GM19025 (cell line): Measurements from ENCODE around the gene PPP1CB.
"Not testable (repeated sequence)": the region's sequence is repeated elsewhere in the genome, so short reads cannot be mapped to it uniquely, and the experiment has no call there.

Experiments
- ATAC-seq: cut with Tn5 transposase; IDR thresholded peaks from one replicate; pipeline ENCODE4 v1.9.1; 2021; ENCODE audit warnings: mild to moderate bottlenecking, low read depth, moderate library complexity; ENCODE audit not compliant: unreplicated experiment

Gene PPP1CB

GRCh38 chr2:28742619-28743018 is 9.0 kb upstream of the PPP1CB start:
- ATAC-seq = not testable (repeated sequence)

DNA sequence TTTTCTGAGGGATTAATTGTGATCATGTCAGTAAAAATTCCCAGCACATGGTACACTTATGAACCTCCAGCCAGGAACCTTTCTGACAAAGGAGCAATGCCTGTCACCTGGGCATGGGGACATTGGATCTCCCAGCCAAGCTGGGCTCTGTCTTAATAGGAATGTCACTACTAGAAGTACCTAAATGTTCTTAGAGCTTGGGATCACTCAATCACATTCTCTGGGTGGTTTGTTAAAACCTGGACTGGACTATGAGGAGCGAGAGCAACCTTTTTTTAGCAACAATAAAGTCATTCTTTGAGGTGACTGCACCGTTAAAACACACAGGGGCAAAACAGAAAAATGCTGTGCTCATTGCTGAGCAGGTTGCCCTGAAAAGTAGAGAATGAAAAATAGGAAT is 6.4 kb upstream of the PPP1CB start:
- no peak for ATAC-seq

GRCh38 chr2:28745876-28746275 is 5.8 kb upstream of the PPP1CB start:
- no peak for ATAC-seq

GRCh38 chr2:28746429-28747111 is 5.1 kb upstream of the PPP1CB start:
- no peak for ATAC-seq

DNA sequence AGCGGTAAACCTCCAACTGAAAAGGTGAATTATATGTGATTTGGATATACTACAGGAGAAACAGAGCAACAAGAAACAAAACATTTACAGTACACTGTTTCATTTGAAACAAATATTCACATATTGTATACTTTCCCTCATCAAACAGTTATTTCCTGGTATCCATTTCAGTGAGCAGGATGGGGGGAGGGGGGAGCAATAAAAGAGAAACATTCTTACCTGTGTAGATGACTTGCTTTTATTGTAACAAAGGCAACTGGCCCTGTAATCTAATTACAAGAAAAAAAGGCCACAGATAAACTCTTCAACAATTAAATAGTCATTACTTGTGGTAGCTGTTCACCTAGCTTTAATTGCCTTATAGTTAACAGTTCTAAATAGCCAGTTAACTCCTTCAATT is 3.9 kb upstream of the PPP1CB start:
- no peak for ATAC-seq

- no peak for ATAC-seq
Observed at GRCh38 chr2:28748176-28748575, 3.5 kb upstream of the PPP1CB start.

GRCh38 chr2:28748941-28749340 is 2.7 kb upstream of the PPP1CB start:
- no peak for ATAC-seq

- ATAC-seq = no peak
Observed at GRCh38 chr2:28749526-28749925, 2.1 kb upstream of the PPP1CB start.

DNA sequence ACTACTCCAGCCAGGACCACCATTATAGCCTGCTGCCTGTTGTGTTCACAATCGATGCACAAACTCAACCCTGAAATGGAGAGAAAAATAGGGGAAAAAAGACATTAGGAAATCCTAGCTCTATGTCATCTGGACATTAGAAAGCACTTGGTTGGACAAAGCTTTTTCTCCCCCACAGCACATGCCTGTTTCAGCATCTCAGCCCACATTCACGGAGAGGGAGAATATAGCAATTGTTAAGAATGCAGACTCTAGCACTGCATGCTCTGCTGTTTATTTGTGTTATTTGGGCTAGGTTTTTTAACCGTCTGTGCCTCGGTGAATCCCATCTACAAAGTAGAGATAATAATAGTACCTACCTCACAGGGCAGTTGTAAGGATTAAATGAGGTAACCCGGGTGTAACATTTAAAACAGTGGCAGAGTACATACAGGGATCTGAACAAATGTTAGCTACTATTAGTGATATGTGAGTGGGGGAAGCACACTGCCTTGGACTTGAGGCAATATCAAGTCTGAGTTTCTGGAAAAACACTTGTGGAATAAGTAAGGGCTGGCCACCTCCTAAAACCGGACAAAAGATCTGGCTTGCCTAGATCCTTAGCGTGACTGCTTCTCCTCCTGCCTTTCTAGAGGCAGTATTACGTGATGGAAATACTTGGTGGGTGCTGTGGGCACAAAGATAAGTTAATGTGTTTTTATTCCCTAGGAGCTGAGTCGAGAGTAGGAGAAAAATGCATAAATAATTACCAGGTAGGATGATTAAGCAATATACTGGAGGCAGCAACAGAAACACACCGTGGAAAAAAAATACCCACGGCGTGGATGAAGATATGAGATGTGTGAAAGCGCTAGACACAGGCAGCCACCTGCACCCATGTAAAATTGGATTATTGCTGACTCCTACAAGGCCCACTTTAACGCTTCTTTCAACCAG is 1.0 kb upstream of the PPP1CB start:
- no peak for ATAC-seq

DNA sequence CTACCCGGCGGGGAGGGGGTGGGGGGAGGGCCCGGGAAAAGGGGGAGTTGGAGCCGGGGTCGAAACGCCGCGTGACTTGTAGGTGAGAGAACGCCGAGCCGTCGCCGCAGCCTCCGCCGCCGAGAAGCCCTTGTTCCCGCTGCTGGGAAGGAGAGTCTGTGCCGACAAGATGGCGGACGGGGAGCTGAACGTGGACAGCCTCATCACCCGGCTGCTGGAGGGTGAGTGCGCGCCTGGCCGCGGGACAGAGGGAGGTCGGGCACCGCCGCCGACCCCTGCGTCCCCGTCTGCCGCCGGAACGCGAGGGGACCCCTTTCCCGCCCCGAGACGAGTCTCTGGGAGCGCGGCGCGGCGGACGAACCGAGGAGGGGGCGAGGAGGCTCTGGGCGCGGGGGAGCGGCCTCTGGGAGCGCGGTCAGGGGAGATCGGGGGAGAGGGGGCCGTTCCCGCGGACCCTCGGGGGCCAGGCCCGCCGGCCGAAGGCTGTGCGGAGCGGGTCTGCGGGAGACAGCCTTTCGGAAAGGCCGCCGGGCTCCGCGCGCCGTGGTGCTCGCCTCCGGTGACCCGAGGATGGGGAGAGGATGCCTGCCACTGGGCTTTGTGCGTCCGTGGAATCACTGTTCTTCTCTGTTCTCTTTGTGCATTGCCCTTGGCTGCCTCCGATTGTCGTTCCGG is 463 bp downstream of the PPP1CB start:
- ATAC-seq = peak; percentile 9

DNA sequence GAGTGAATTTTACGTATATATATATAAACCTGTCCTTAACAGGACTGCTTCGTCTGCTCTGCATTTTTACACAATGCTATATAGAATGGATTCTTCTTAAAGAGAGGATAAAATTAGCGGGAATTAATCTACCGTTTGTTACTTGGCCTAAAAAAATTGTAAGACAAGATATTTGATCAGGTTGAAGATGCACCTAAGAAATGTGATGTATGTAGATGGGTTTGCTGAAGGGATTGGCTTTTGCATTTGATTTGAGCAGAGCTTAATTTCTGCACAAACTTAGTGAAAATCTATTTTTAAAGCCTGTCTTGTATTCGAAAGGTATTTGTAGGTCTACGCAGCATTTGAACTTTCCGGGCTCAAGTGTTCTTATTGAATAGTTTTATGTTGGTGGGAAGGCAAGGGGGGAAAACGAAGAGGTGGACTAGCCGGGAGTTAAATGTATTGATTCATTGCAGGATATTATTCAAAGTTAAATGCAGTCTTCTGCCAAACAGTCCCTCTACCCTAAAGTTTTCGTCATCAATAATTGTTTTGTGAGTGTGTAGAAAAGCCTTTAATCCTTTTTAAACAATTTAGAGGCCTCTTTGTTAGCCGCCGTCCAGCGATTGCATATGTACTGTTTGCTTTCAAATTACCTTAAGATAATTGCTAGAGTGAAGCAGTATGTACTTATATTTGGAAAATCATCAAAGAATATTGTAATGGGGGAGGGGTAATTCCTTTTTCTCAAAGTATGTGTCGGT is 1.2 kb downstream of the PPP1CB start:
- no peak for ATAC-seq

DNA sequence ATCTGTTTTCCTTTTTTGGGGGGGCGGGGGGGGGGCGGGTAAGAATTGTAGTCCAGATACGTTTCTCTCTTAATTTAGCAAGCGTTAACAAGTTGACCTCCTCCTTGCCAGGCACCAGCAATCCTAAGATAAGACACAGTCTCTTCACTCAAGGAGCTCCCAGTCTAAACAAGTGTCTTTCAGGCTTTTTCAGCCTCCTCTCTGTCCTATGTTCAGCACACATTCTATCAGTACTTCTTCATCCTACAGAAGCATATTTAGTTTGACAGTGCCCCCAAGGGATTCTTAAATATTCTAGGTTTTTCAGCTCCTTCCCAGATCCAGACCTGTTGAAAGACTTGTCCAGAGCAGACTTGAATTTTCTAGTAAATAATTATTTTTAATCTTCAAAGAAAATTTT is 2.7 kb downstream of the PPP1CB start:
- no peak for ATAC-seq

GRCh38 chr2:28755421-28755820 is 3.8 kb downstream of the PPP1CB start:
- no peak for ATAC-seq

DNA sequence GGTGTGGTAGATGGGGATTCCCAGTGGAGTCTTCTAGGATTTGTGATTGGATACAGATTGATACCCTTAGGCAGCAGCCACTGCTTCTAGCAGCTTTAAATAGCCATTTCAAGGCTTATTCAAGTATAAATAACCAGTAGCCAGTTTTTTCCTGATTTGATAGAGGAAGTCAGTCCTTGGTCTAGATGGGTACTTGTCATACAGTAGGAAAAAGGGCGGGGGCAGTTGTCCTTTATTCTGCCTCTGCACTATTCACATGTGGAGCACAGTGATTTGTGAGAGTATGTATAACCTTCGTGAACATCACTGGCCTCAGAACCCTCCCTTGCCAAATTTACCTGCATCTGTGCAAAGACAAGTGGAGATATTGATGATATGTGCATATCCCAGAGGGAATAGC is 6.8 kb downstream of the PPP1CB start:
- no peak for ATAC-seq

- ATAC-seq = no peak
Observed at GRCh38 chr2:28761420-28761819, 9.8 kb downstream of the PPP1CB start.

- no peak for ATAC-seq
Observed at GRCh38 chr2:28764909-28765711, 13.5 kb downstream of the PPP1CB start.

DNA sequence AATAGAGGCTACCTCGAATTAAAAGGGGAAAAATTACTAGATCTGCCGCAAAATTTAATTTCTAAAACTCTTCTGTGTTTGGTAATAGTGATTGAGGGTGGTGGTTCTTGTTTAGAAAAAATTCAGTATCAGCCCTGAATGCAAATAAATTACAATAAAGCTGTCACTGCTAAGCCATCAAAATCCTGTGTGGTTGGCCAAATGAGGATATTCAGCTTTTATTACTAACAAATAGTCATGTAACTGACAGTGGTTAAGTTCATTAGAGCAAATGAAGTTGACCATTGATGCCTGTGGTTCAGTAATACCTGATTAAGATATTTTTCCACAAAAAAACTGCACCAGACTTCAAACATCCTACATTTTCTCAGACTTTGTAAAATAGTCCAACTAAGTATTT is 14.4 kb downstream of the PPP1CB start:
- ATAC-seq = no peak

DNA sequence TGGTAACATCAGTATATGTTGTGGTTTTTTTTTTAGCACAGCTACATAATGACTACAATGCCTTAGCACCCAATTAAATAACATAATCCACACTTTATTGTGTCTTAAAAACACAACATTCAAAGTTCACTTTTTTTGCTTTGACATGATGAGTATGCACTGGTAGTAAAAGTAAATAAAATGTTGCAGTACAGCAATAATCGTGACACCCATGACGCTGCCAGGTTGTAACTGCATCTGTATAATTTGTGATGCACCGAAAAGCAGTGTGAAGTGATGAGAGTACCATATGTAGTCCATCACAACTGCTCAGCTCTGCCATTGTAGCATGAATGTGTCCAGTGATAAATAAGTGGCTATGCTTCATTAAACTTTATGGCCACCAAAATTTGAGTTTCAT is 15.7 kb downstream of the PPP1CB start:
- ATAC-seq = no peak

GRCh38 chr2:28768422-28768821 is 16.8 kb downstream of the PPP1CB start:
- no peak for ATAC-seq

- ATAC-seq = no peak
Observed at GRCh38 chr2:28768952-28769351, 17.3 kb downstream of the PPP1CB start.
